Measurements from ENCODE around the gene MSI2. TPM values are rescaled to one million over a fixed set of nuclear protein-coding genes. Genes with fewer than 3 reads are reported as not detected.

The MSI2 gene
- total RNA-seq, 4 donors from 2014 or later, result 60.7 to 101 (median 70.9) TPM

DNA sequence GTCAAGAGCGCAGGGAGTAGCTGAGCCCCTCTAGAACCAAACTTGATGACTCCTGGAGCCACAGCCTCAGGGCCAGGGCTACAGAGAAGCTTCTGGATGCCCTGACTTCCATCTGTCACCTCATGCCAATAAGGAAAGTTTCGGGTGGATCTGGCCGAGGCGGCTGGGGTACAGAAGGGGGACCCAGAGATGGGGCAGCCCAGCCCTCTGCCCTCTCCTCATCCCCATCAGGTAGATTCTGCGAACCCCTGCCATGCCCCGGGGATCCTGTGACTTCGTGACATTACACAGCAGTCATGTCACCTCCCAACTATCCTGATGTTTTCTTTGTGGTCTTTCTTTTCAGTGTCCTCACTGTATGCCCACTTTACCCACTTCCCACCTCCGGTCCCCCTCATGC lies 374.4 kb downstream of the MSI2 start:
- Histone ChIP-seq H3K36me3 (peaks cover 0 to 3% of the 10 kb centered on the region in 2 donors), H3K27ac (no peak overlapping the region), H3K4me1 (no peaks in the 10 kb centered on the region), H3K27me3 (no peaks in the 10 kb centered on the region), H3K9me3 (no peaks in the 10 kb centered on the region), H3K4me3 (replicated peaks in 1 of 3) (no peak overlapping the region)
- DNase-seq, result no peak
- TF ChIP-seq POLR2A (IDR thresholded peaks at IDR 0.05), result no peak
- WGBS, 2 donors, result 96 to 97% methylated on average over 8 of the region's 8 CpGs
- intact Hi-C loops (cut with DNase I), result no loop called here

DNA sequence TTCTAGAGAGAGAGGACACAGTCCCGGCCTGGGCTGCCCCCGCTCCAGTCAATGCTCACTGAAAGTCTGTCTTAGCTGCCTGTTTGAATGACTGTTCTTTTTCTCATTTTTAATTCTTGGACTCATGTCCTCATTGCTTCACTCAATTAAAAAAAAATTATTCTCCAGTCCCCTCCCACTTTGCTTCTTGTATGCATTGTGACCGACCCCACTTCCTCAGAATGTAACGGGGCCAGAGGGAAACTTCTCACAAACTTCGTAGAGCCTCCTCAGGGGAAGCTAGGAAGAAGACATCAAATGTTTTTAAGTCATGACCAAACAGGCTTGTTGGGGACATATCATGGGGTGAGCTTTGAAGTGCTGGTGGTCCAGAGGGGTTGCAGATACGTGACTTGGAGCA lies 375.5 kb downstream of the MSI2 start:
- Histone ChIP-seq H3K9me3 (no peaks in the 10 kb centered on the region), H3K36me3 (peaks cover 0 to 3% of the 10 kb centered on the region in 2 donors), H3K4me3 (replicated peaks in 1 of 3) (no peak overlapping the region), H3K4me1 (no peaks in the 10 kb centered on the region), H3K27ac (no peak overlapping the region), H3K27me3 (no peaks in the 10 kb centered on the region)
- TF ChIP-seq POLR2A (IDR thresholded peaks at IDR 0.05) (no peak), CTCF (IDR thresholded peaks at IDR 0.05) (no peak)
- intact Hi-C loops (cut with DNase I), result no loop called here
- 90 to 92% methylated on average over 6 of the region's 6 CpGs for WGBS, 2 donors
- DNase-seq, result no peak

GRCh38 chr17:57632294-57632693 lies 376.0 kb downstream of the MSI2 start:
- Histone ChIP-seq H3K36me3 (peaks cover 0 to 3% of the 10 kb centered on the region in 2 donors), H3K27me3 (no peaks in the 10 kb centered on the region), H3K27ac (no peak overlapping the region), H3K4me1 (no peaks in the 10 kb centered on the region), H3K9me3 (no peaks in the 10 kb centered on the region), H3K4me3 (replicated peaks in 1 of 3) (no peak overlapping the region)
- intact Hi-C loops (cut with DNase I), result no loop called here
- TF ChIP-seq POLR2A (IDR thresholded peaks at IDR 0.05) (no peak), CTCF (IDR thresholded peaks at IDR 0.05) (no peak)
- no peak for DNase-seq
- 97% methylated on average over 5 of the region's 5 CpGs for WGBS, 2 donors

DNA sequence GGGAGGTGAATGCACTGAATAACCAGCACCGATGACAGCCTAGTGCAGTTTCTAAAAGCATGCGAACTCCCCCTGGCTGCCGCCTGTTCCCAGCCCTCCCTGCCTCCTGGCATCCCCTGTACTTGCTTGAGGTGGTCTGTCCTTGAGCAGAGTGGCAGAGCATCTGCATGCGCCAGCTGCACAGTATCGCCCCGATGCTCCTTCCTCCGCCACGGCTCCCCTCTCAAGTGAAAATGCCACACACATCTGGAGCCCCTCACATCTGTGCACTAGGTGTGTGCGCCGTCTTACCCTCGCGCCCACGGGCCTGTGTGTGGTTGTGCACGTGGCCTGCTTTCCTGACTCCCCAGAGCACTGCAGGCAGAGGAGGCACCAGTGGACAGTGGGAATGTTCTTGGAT lies 376.9 kb downstream of the MSI2 start:
- Histone ChIP-seq H3K4me1 (no peaks in the 10 kb centered on the region), H3K9me3 (no peaks in the 10 kb centered on the region), H3K4me3 (replicated peaks in 1 of 3) (no peak overlapping the region), H3K36me3 (peaks cover 0 to 3% of the 10 kb centered on the region in 2 donors), H3K27ac (no peak overlapping the region), H3K27me3 (no peaks in the 10 kb centered on the region)
- intact Hi-C loops (cut with DNase I), result no loop called here
- no peak for DNase-seq
- no peak for TF ChIP-seq CTCF (IDR thresholded peaks at IDR 0.05)
- no peak for TF ChIP-seq POLR2A (IDR thresholded peaks at IDR 0.05)
- WGBS, 2 donors, result 93 to 97% methylated on average over 13 of the region's 14 CpGs

- intact Hi-C loops (cut with DNase I), result no loop called here
- Histone ChIP-seq H3K4me1 (no peaks in the 10 kb centered on the region), H3K36me3 (peaks cover 0 to 3% of the 10 kb centered on the region in 2 donors), H3K9me3 (no peaks in the 10 kb centered on the region), H3K4me3 (replicated peaks in 1 of 3) (no peak overlapping the region), H3K27me3 (no peaks in the 10 kb centered on the region), H3K27ac (no peak overlapping the region)
- DNase-seq, result no peak
- 65 to 90% methylated on average over 4 of the region's 4 CpGs for WGBS, 2 donors
- TF ChIP-seq POLR2A (IDR thresholded peaks at IDR 0.05), result no peak
- TF ChIP-seq CTCF (IDR thresholded peaks at IDR 0.05), result no peak
These were observed 378.6 kb downstream of the MSI2 start for GRCh38 chr17:57634713-57635465.

Measured in thyroid gland (tissue), 4 donors.